NB4 (cell line): ENCODE results near the gene LRP6.

Experiments
- POLR2A ChIP-seq: IDR thresholded peaks from 2 replicates; pipeline ENCODE4 v1.6.1; 2011; ENCODE audit warnings: mild to moderate bottlenecking; ENCODE audit not compliant: insufficient read length; ENCODE audit errors: extremely low read depth
- TF ChIP-seq, protein P1 (sequence below): IDR thresholded peaks from one replicate; pipeline ENCODE4 v1.5.1; 2012; ENCODE audit warnings: low read depth, low read length
- TF ChIP-seq, protein P2 (sequence below): IDR thresholded peaks from 2 replicates; pipeline ENCODE4 v1.6.1; 2011; ENCODE audit warnings: low read depth, low read length

DNA sequence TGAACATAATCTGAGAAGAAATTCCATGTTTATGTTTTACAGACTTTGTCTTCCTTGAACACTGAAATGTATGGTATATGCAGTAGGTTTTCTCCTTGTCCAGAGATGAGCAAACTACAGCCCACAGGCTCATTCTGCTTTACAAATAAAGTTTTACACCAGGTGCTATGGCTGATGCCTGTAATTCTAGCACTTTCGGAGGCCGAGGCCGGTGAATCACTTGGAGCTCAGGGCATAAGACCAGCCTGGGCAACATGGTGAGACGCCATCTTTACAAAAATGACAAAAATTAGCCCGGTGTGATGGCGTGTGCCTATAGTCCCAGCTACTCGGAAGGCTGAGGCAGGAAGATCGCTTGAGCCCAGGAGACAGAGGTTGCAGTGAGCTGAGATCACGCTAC, 64.7 kb downstream of the LRP6 start:
- TF ChIP-seq, protein P1, sequence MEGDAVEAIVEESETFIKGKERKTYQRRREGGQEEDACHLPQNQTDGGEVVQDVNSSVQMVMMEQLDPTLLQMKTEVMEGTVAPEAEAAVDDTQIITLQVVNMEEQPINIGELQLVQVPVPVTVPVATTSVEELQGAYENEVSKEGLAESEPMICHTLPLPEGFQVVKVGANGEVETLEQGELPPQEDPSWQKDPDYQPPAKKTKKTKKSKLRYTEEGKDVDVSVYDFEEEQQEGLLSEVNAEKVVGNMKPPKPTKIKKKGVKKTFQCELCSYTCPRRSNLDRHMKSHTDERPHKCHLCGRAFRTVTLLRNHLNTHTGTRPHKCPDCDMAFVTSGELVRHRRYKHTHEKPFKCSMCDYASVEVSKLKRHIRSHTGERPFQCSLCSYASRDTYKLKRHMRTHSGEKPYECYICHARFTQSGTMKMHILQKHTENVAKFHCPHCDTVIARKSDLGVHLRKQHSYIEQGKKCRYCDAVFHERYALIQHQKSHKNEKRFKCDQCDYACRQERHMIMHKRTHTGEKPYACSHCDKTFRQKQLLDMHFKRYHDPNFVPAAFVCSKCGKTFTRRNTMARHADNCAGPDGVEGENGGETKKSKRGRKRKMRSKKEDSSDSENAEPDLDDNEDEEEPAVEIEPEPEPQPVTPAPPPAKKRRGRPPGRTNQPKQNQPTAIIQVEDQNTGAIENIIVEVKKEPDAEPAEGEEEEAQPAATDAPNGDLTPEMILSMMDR: no peak
- TF ChIP-seq POLR2A: no peak
- TF ChIP-seq, protein P2, sequence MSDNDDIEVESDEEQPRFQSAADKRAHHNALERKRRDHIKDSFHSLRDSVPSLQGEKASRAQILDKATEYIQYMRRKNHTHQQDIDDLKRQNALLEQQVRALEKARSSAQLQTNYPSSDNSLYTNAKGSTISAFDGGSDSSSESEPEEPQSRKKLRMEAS: no peak
